Panc1 (cell line): ENCODE measurements around the gene PRKCZ. TPM values are rescaled to one million over a fixed set of nuclear protein-coding genes. Genes with fewer than 3 reads are reported as not detected.

ENCODE experiments used
- ATAC-seq: fragments of 200-7000 bp; cut with Tn5 transposase; 2 replicates; pipeline ENCODE4 v1.9.1; 2020; ENCODE audit warnings: mild to moderate bottlenecking, moderate library complexity
- BruUV-seq: library from RNA; stranded (reverse); fragments of 400-500 nt; replicated peaks from 2 replicates; lab custom pipeline; 2021; lab: Mats Ljungman, UMichigan
- CTCF ChIA-PET: fragments of 300-600 bp; sonication (Branson Sonifier 250); formaldehyde crosslinking; loops from one replicate; lab custom pipeline; 2022; ENCODE audit warnings: antibody characterized with exemption; lab: Charles Lee
- POLR2A ChIA-PET: fragments of 300-600 bp; sonication (Branson Sonifier 250); formaldehyde crosslinking; loops from one replicate; lab custom pipeline; 2022; ENCODE audit warnings: antibody characterized with exemption; lab: Charles Lee
- DNase-seq: peaks from one replicate; pipeline ENCODE4 v3.0.0-alpha.2; 2010; ENCODE audit warnings: low read depth, low spot score
- H3K27ac ChIP-seq: 2 replicates; pipeline ENCODE4 v1.5.1; 2011; ENCODE audit warnings: mild to moderate bottlenecking, low read length, inconsistent platforms
- H3K27me3 ChIP-seq: fragments of 200-500 bp; sonication (Bioruptor generic); 2 replicates; pipeline ENCODE4 v1.6.0; 2014; ENCODE audit warnings: low read length, inconsistent platforms; ENCODE audit not compliant: control insufficient read depth, insufficient read depth
- H3K36me3 ChIP-seq: fragments of 200-500 bp; sonication (Bioruptor generic); 2 replicates; pipeline ENCODE4 v1.5.1; 2014; ENCODE audit warnings: inconsistent platforms, mild to moderate bottlenecking, low read length, moderate library complexity; ENCODE audit not compliant: control insufficient read depth, insufficient read depth
- H3K4me1 ChIP-seq: 2 replicates; pipeline ENCODE4 v1.5.1; 2011; ENCODE audit warnings: inconsistent platforms, mild to moderate bottlenecking, low read length, moderate library complexity; ENCODE audit not compliant: control insufficient read depth, insufficient read depth
- H3K4me3 ChIP-seq, 2 experiments: 2 replicates each; pipeline ENCODE4 v1.5.1; 2011 to 2012; ENCODE audit warnings: low read depth in 2 of 2, low read length in 2 of 2, mild to moderate bottlenecking in 2 of 2, inconsistent platforms in 1 of 2, moderate library complexity in 1 of 2
- H3K9me3 ChIP-seq: fragments of 200-500 bp; sonication (Bioruptor generic); 2 replicates; pipeline ENCODE4 v1.5.1; 2014; ENCODE audit warnings: low read depth, mild to moderate bottlenecking, inconsistent platforms, low read length, moderate library complexity; ENCODE audit not compliant: control insufficient read depth, insufficient read depth
- CTCF ChIP-seq: fragments of 450-650 bp; IDR thresholded peaks from 2 replicates; pipeline ENCODE4 v1.5.1; 2017; ENCODE audit warnings: mild to moderate bottlenecking
- POLR2AphosphoS5 ChIP-seq: IDR thresholded peaks from 2 replicates; pipeline ENCODE4 v1.6.1; 2012; ENCODE audit warnings: mild to moderate bottlenecking, low read depth, low read length, moderate library complexity
- REST ChIP-seq, 2 experiments: IDR thresholded peaks; 2 replicates each; pipeline ENCODE4 v1.6.1; 2011 to 2012; ENCODE audit warnings: low read depth in 2 of 2, control low read depth in 1 of 2, low read length in 1 of 2, mild to moderate bottlenecking in 1 of 2, moderate library complexity in 1 of 2; ENCODE audit not compliant: insufficient read depth in 1 of 2
- SIN3A ChIP-seq: IDR thresholded peaks from 2 replicates; pipeline ENCODE4 v1.6.1; 2012; ENCODE audit warnings: low read depth, mild to moderate bottlenecking, low read length, moderate library complexity, borderline replicate concordance; ENCODE audit not compliant: insufficient read depth
- TCF7L2 ChIP-seq: IDR thresholded peaks from 2 replicates; pipeline ENCODE4 v1.6.1; 2011; ENCODE audit warnings: mild to moderate bottlenecking, low read depth, low read length, inconsistent platforms
- in situ Hi-C: cut with HindIII; loops from 2 replicates; pipeline ENCODE4 v1.10.0; 2016; ENCODE audit warnings: low sequenced_read_pairs, low pct_unique_long_range_greater_than_20kb
- intact Hi-C: fragments of 100-400 bp; cut with micrococcal nuclease; formaldehyde crosslinking; loops from one replicate; pipeline ENCODE4 v1.10.0; 2022; ENCODE audit not compliant: unreplicated experiment
- total RNA-seq: library from RNA; stranded (reverse); gene quantifications from one replicate; pipeline ENCODE4 v1.2.1, GENCODE V29; 2021; ENCODE audit not compliant: unreplicated experiment

PRKCZ gene
- total RNA-seq, 1 experiment from 2014 or later = 26.7 TPM

- H3K4me3 ChIP-seq = peak overlapping the region; percentile 7 to 29; a peak in 3 of 4 replicates
- TF ChIP-seq POLR2AphosphoS5 (peak; percentile 40; the same call in 1 of the 2 replicates), SIN3A (no peak), REST (IDR thresholded peaks at IDR 0.05; ENCODE audit: insufficient read depth in 1 of 2, low read depth in 2 of 2, low read length in 1 of 2) (no peak)
- no peaks in the 10 kb centered on the region for H3K36me3 ChIP-seq
- H3K27me3 ChIP-seq = no peaks in the 10 kb centered on the region
- ATAC-seq = peak; percentile 26
- no peaks in the 10 kb centered on the region for H3K9me3 ChIP-seq
- peaks cover 53% of the 10 kb centered on the region for H3K4me1 ChIP-seq
- in situ Hi-C loops = no loop called here
- peak overlapping the region; percentile 82 for H3K27ac ChIP-seq
- BruUV-seq = no TSS peak
- DNase-seq = no peak
- ChIA-PET CTCF (interaction anchor here (0.6 kb wide), 1 partner anchor 104 kb away, joined by 7 read pairs; no protein-coding TSS in a partner anchor), POLR2A (interaction anchor here (0.5 kb wide), 1 partner anchor 314 kb away, joined by 3 read pairs; no protein-coding TSS in a partner anchor)
- intact Hi-C loops = no loop called here
Measured at GRCh38 chr1:2212532-2213491, 162.6 kb downstream of the PRKCZ start.

GRCh38 chr1:2213576-2214505 is 163.6 kb downstream of the PRKCZ start:
- Histone ChIP-seq H3K36me3 (no peaks in the 10 kb centered on the region), H3K4me3 (no peak overlapping the region), H3K27ac (peak overlapping the region; percentile 82), H3K27me3 (no peaks in the 10 kb centered on the region), H3K4me1 (peaks cover 43% of the 10 kb centered on the region), H3K9me3 (no peaks in the 10 kb centered on the region)
- BruUV-seq = no TSS peak
- in situ Hi-C loops = no loop called here
- ChIA-PET POLR2A (no interaction called here), CTCF (interaction anchor here (0.7 kb wide), 2 partner anchors 41 to 50 kb away, joined by 3 read pairs; no protein-coding TSS in a partner anchor)
- TF ChIP-seq CTCF (no peak), POLR2AphosphoS5 (no peak), SIN3A (no peak), TCF7L2 (no peak; the same call in 1 of the 2 replicates), REST (IDR thresholded peaks at IDR 0.05; ENCODE audit: insufficient read depth in 1 of 2, low read depth in 2 of 2, low read length in 1 of 2) (no peak)
- intact Hi-C loops = no loop called here
- DNase-seq (no peak), ATAC-seq (no peak)
